ENCODE results near the gene SHKBP1. TPM values are rescaled to one million over a fixed set of nuclear protein-coding genes. Genes with fewer than 3 reads are reported as not detected.

SHKBP1 gene
- total and polyA plus RNA-seq, 10 of the 15 experiments (the other 5 are each of a cell fraction or from before 2014, with no cell fraction given), result 2.3 to 123 (median 67.0) TPM

- ChIA-PET CTCF (interaction anchor here (1.4 kb wide), 1 partner anchor 11 kb away, joined by 4 read pairs; no protein-coding TSS in a partner anchor), RAD21 (ENCODE audit: unreplicated experiment) (no interaction called here), SMC1A (ENCODE audit: uncharacterized antibody, unreplicated experiment) (no interaction called here), POLR2A (no interaction called here)
- WGBS (ENCODE audit: insufficient coverage, insufficient replicate concordance, low lambda C conversion rate, missing lambda C conversion rate), result 61% methylated on average over 13 of the region's 20 CpGs
- DNase-seq (ENCODE audit: low read depth, low spot score) (no peak), ATAC-seq (no peak), FAIRE-seq (no peak)
- no peaks in the 10 kb centered on the region for H3K4me1 ChIP-seq (ENCODE audit: control insufficient read depth, insufficient read depth, low read length)
- H3K36me3 ChIP-seq (ENCODE audit: control insufficient read depth in 2 of 2, insufficient read depth in 2 of 2, low read length in 1 of 2), result no peaks in the 10 kb centered on the region
- H3K9me3 ChIP-seq (replicated peaks; ENCODE audit: control insufficient read depth, insufficient read depth, low read length), result no peaks in the 10 kb centered on the region
- no peak overlapping the region for H3K4me2 ChIP-seq (ENCODE audit: control insufficient read depth, insufficient read depth)
- in situ Hi-C loops (cut with MboI) (no loop called here), intact Hi-C loops (cut with micrococcal nuclease; ENCODE audit: unreplicated experiment) (no loop called here)
- no peaks in the 10 kb centered on the region for H3K79me2 ChIP-seq (ENCODE audit: control insufficient read depth, insufficient read depth, low read length)
- no peak overlapping the region for H3K4me3 ChIP-seq
- no peak overlapping the region for H3K9ac ChIP-seq (ENCODE audit: control insufficient read depth, insufficient read depth, low read length)
- H3K27ac ChIP-seq (ENCODE audit: control insufficient read depth, insufficient read depth), result no peak overlapping the region
- H3K27me3 ChIP-seq (replicated peaks in 1 of 2; ENCODE audit: control insufficient read depth in 2 of 2, insufficient read depth in 2 of 2, low read length in 1 of 2), result peaks cover 0 to 2% of the 10 kb centered on the region in 2 experiments; a peak in 1 of 4 replicates
- no peak overlapping the region for H2AFZ ChIP-seq (ENCODE audit: control insufficient read depth, low read depth, low read length)
- H4K20me1 ChIP-seq (ENCODE audit: control insufficient read depth, insufficient read depth), result no peaks in the 10 kb centered on the region
- BruUV-seq (replicated peaks), result no TSS peak
- TF ChIP-seq EP300 (IDR thresholded peaks at IDR 0.05; ENCODE audit: borderline replicate concordance in 1 of 2, control insufficient read depth in 1 of 2, low read depth in 2 of 2, low read length in 2 of 2), result no peak
- no peak for TF ChIP-seq RCOR1 (conservative IDR thresholded peaks at IDR 0.05; ENCODE audit: low read depth, low read length)
- TF ChIP-seq NKRF (conservative IDR thresholded peaks at IDR 0.05), result no peak
- no peak for TF ChIP-seq REST (IDR thresholded peaks at IDR 0.05; ENCODE audit: low read depth, low read length)
- TF ChIP-seq NR2F1 (conservative IDR thresholded peaks at IDR 0.05), result no peak
- no peak for TF ChIP-seq ZBED1 (IDR thresholded peaks at IDR 0.05; ENCODE audit: borderline replicate concordance)
- no peak for TF ChIP-seq MEF2B (IDR thresholded peaks at IDR 0.05; ENCODE audit: partially characterized antibody, poor library complexity, severe bottlenecking)
- TF ChIP-seq EGR1 (IDR thresholded peaks at IDR 0.05; ENCODE audit: borderline replicate concordance in 1 of 2, low read depth in 2 of 2, low read length in 2 of 2), result no peak
- no peak for TF ChIP-seq FOXM1 (IDR thresholded peaks at IDR 0.05; ENCODE audit: low read depth, low read length)
- TF ChIP-seq SIX5 (IDR thresholded peaks at IDR 0.05; ENCODE audit: low read depth, low read length, severe bottlenecking), result no peak
- TF ChIP-seq FOS (IDR thresholded peaks at IDR 0.05; ENCODE audit: borderline replicate concordance, extremely low read depth, insufficient read length), result no peak
- TF ChIP-seq TAF1 (IDR thresholded peaks at IDR 0.05; ENCODE audit: borderline replicate concordance, low read depth, low read length), result no peak
- no peak for TF ChIP-seq GATAD2B (conservative IDR thresholded peaks at IDR 0.05; ENCODE audit: low read depth)
- TF ChIP-seq ATF3 (IDR thresholded peaks at IDR 0.05; ENCODE audit: borderline replicate concordance, extremely low read depth, low read depth, low read length), result no peak
- no peak for TF ChIP-seq ZNF622 (IDR thresholded peaks at IDR 0.05)
- no peak for TF ChIP-seq CBX5 (IDR thresholded peaks at IDR 0.05; ENCODE audit: low read depth)
- no peak for TF ChIP-seq TCF3 (IDR thresholded peaks at IDR 0.05; ENCODE audit: borderline replicate concordance, insufficient read depth, low read depth, low read length)
Measured at GRCh38 chr19:40560092-40560507, 16.6 kb upstream of the SHKBP1 start.
